NCI-H1092 treated with DMSO at 0.1 percent for 48 hours (cell line): Measurements from ENCODE around the gene CHPF.

Experiments used
- DNase-seq: peaks from one replicate; lab custom pipeline; 2025; lab: John Stamatoyannopoulos, UW

The CHPF gene

GRCh38 chr2:219513787-219514186 lies 29.8 kb downstream of the CHPF start:
- no peak for DNase-seq

DNA sequence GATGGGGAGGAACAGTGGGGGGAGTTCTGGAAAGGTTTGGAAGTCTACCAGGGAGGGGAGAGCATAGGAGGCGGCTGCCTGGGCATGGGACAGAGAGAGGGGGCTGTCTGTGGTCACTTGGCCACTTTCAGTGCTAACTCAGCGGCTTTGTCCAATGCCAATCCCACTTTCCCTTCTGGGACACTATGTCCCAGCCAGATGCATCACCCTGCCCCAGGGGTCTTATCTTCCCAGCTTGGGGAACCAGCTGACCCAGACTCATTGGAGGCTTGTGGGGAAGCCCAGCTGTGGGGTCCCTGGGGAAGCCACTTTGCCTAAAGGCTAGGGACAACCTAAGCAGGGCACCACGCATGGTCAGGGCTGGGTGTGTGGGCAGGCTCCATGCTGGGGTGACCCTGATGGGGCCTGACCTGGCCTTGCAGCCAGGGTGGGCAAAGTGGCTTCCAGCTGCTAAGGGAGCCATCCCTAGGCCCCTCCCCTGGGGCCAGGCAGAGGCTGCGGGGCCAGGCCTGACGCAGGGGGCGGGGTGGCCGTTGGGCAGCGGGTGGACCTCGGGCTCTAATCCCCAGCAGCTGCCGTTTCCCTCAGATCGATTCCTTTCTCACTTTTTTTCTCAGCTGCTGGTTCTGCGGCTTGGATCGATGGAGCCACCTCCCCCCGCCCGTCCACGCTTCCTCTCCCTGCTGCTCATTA lies 30.9 kb downstream of the CHPF start:
- DNase-seq, result peak; percentile 48

GRCh38 chr2:219511547-219512325 lies 31.9 kb downstream of the CHPF start:
- DNase-seq, result peak; percentile 64

DNA sequence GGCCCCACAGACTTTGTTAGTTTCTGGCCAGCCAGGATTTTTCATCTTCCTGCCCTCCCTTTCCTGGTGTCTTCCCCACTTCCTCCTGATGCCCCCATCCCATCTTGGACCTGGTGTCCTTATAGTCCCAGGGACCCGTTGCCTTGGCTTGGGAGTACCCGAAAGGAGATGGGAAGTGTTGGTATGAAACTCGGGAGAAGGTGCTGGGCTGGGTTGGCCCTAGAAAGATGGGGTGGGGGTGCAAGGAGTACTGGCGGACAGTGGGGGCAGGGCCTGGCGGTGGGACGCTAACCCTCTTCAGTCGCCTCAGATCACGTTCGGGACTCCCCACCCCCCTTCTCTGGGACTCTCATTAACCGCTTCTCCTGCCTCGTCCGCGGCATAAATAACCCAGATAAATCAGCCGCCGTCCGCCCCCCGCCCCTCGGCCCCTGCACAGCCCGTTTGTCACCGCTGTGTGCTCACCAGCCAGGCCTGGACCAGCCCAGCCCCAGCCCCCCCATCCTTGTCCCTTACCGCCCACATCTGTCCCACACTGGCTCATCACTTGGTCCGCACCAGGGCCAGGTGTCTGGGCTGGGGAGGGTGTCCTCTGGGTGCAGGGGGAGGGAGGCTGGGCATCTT lies 33.0 kb downstream of the CHPF start:
- DNase-seq, result no peak

GRCh38 chr2:219509780-219510511 lies 33.7 kb downstream of the CHPF start:
- DNase-seq, result peak; percentile 64

DNA sequence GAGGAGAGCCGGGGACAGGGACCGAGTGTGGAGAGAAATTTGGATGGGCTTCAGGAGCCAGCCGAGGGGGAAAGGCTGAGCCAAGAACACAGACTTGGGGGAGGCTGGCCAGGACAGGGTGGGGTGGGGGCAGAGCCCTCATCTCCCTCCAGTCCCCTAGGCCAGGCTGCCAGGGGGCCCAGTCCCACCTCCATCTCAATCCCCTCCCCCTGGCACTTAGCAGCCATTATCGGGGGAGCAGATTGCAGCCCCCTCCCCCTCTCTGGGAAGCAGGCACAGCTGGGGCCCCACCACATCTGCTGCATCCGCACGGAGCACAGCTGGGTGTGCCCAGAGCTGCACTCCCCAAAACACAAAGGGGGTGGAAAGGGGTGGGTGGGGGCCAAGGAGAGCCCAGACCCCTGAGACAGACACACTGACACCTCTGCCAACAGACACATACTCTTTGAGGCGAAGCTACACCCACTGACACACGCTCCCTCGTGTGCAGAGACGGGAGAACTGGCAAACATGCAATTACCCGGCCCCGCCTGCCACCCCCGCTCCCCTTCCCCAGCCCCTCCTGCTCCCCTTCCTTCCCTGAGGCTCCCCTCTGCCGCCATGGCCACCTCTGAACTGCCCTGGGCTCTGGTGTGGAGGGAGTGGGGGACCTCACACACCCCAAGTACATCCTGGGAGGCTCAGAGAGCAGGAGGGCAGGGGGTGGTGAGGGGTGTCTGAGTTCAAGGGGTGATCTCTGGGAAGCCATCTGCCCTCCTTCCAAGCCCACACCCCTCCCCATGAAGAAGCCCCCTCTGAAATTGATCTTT lies 34.4 kb downstream of the CHPF start:
- DNase-seq, result peak; percentile 29

- DNase-seq, result no peak
These were observed 35.2 kb downstream of the CHPF start for GRCh38 chr2:219508444-219508734.

GRCh38 chr2:219507581-219508443 lies 35.8 kb downstream of the CHPF start:
- peak; percentile 46 for DNase-seq

DNA sequence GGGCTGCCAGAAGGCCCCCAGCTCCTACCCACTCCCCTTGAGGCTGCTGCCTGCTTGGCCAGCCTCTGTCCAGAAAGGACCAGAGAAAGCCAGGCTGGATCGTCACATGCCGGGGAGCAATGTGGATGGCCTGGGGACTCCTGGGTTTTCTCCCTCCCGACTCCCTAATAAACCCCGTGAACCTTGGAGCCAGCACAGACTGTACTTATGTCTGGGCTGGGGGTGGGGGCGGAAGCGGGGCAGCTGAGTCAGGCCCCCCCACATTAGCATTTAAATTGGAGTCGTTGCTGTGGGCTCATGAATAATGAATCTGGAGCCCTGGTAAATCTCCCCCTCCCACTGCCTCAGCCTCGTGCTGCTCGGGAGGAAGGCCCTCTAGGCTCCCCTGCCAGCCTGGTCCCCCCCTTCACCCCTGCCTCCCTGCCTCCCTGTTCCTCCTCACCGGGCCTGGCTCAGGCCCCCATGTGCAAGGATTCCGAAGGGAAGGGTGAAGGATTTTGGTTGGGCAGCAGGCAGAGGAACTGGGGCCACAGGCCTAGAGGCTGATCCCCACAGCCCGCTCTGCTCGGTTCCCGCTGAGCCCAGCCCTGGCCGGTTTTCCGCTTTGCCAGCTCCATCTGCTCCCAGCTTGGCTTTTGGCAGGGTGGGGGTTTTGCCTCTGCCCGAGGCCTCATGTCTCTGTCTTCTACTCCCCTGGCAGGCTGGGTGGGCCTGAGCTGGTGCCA lies 36.6 kb downstream of the CHPF start:
- DNase-seq, result peak; percentile 46

DNA sequence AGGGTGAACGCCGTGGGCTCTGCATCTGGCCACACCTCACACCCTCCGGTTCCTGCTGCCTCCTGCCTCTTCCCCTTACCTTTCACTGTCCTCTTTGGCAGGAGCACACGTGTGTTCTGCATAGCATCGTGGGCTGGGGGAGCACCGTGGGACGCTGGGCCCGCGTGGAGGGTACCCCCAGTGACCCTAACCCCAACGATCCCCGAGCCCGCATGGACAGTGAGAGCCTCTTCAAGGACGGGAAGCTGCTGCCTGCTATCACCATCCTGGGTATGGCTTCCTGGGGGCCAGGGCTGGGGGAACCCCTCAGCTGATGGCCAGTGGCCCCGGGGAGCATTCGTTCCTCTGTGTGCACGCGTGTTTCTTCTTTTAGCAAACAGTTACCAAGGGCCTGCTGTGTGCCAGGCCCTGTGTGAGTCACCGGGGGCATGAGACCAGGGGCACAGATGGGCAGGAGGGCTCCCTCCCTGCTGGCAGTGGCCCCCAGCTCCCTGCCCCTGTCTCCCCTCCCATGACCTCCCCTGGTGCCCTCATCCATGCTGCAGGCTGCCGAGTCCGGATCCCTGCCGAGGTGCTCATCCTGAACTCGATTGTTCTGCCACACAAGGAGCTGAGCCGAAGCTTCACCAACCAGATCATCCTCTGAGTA lies 37.3 kb downstream of the CHPF start:
- no peak for DNase-seq

- DNase-seq, result no peak
These were observed 38.0 kb downstream of the CHPF start for GRCh38 chr2:219505585-219505984.

DNA sequence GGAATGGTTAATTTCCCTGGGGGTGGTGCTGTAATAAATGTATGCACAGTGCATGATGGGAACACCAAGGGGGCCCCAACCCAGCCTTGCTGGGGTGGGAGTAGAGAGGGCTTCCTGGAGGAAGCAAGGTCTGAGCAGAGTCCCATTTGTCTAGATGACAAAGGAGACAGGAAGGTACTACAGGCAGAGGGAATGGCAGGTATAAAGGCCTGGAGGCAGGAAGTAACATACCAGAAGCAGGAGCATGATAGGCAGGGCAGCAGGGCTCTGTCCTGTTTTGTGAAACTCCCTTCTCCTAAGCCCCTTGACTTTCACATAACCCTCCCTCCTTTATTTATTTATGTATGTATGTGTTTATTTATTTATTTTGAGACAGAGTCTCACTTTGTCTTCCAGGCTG lies 41.0 kb downstream of the CHPF start:
- DNase-seq, result no peak

DNA sequence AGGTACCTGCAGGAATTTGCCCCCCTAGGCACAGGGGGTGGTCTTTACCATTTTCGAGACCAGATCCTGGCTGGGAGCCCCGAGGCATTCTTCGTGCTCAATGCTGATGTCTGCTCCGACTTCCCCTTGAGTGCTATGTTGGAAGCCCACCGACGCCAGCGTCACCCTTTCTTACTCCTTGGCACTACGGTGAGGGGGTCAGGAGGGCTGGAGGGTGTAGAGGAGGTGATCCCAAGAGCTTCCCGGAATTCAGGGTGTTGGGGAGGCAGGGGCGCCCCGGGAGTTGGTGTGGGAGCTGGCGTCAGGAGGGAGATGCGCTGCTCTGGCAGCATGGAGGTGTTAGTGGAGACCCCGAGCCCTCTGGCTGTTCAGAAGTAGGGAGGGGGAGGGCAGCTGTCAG lies 41.8 kb downstream of the CHPF start:
- DNase-seq, result no peak

GRCh38 chr2:219500135-219500534 lies 43.5 kb downstream of the CHPF start:
- DNase-seq, result no peak

DNA sequence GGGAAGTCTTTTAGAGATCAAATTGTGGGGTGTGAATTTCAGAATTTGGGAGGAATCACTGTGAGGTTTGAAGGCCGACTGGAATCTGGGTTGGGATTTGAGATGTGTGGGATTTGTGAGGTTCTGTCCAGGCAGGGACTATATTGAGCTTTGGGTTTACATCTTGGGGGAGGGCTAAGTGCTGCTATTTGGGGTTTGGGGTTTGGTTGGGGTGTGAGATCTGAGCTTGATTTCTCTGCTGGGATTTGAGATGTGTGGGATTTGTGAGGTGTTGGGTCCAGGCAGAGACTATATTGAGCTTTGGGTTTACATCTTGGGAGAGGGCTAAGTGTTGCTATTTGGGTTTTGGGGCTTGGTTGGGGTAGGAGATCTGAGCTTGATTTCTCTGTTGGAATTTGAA lies 44.1 kb downstream of the CHPF start:
- DNase-seq, result no peak

- no peak for DNase-seq
These were observed 44.6 kb downstream of the CHPF start for GRCh38 chr2:219499058-219499307.

DNA sequence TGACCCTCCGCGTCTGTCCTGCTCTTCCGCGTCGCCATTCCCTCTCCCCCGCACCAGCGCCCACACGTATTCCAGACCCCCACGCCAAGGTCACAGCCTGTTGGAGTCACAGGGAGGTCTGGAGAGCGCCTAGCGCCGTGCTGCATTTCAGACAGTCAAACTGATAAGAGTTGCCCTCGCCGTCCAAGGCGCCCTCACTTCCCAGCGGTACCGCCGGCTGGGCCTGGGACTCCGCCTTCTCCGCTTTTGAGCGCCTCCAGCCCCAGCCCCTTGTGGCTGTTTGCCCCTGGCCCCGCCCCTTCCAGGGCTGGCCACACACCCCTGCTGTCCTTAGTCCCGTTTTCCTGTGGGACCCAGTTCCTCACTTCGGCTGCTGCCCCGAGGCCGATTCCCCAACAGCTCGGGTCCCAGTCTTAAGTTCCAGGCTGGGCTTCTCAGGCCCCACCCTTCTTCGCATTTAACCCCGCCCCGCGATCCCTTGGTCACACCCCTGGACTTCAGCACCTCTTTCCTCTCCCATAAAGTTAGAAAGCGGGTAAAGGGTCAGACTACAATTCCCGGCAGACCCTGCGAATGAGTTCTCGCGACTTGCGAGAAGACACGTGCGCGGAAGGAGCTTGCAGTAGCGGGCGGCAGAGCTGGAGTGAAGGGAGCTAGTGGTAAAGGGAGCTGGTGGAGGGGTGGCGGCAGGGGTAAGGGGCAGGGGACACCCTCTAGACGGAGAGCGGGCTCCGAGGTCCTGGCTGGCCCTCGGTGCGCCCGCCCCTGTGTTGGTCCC lies 45.1 kb downstream of the CHPF start, which contains the start of gene GMPPA:
Gene GMPPA, plus strand, starts transcription at position 612 of the 778 bp plus-strand sequence. CDS start 1,085 bp downstream, outside the sequence.
- DNase-seq, result peak; percentile 93

DNA sequence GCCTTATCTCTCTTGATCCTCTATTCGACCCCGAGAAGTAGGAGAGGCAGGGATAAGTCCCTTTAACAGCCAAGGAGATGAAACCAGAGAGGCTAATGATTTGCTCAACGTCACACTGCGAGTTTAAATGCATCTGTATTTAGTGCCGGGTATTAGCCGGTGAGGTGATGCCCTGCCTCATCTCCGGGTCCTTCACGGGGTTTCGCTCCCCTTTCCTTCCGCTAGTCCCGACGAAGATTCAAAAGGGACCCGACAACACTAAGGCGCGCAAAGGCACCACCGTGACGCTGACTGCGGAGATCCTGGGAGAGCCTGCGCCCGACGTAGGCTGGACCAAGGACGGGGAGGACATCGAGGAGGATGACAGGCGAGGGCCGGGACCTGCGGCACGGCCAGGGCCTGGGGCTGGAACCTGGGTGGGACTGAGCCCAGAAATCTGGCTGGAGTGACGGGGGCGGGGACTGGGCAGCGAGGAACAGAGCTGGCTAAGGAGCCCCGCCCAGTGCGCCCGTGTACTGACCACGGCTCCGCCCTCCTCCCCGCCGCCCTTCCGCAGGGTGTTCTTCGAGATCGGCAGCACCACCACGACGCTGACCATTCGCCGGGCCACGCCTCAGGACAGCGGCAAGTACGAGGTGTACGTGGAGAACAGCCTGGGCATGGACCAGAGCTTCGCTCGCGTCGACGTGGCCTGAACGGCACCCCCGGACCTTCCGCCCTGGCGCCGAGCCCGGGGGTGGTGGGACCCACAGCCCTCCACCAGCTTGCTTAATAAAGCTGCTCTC lies 45.9 kb downstream of the CHPF start:
- DNase-seq, result no peak
